K562 (cell line): ENCODE data around the gene KLRK1. TPM values are rescaled to one million over a fixed set of nuclear protein-coding genes. Genes with fewer than 3 reads are reported as not detected.
A peak's percentile ranks its signal among the peaks of the same experiment; 100 is the strongest.

Source experiments
- BMI1 ChIP-seq: fragments of 150-350 bp; IDR thresholded peaks from 2 replicates; pipeline ENCODE4 v1.6.1; 2014; ENCODE audit warnings: low read length
- CEBPB ChIP-seq: fragments of 450-650 bp; IDR thresholded peaks from 2 replicates; pipeline ENCODE4 v1.6.1; 2016; ENCODE audit warnings: missing genetic modification characterization, missing compliant biosample characterization
- EP300 ChIP-seq: IDR thresholded peaks from 2 replicates; pipeline ENCODE4 v1.6.1; 2012; ENCODE audit warnings: low read length, improper control_type of control experiment
- IRF2 ChIP-seq: sonication (generic); formaldehyde crosslinking; IDR thresholded peaks from 2 replicates; pipeline ENCODE4 v1.8.1; 2022; ENCODE audit warnings: mild to moderate bottlenecking, missing genetic modification reagents
- JUND ChIP-seq, 2 experiments: IDR thresholded peaks; 2 replicates in 1 of 2; 3 replicates in 1 of 2; pipeline ENCODE4 v1.6.1; 2011; ENCODE audit warnings: borderline replicate concordance in 2 of 2, low read depth in 2 of 2, low read length in 2 of 2, improper control_type of control experiment in 1 of 2, missing biosample characterization in 1 of 2, missing genetic modification characterization in 1 of 2, missing genetic modification reagents in 1 of 2
- KAT2B ChIP-seq: IDR thresholded peaks from one replicate; pipeline ENCODE4 v1.6.1; 2012; ENCODE audit warnings: low read depth, mild to moderate bottlenecking, control low read depth, inconsistent platforms, low read length, moderate library complexity
- KDM1A ChIP-seq, 2 experiments: fragments of 450-650 bp; IDR thresholded peaks; 2 replicates each; pipeline ENCODE4 v1.6.1; 2016; ENCODE audit warnings: mild to moderate bottlenecking in 2 of 2
- KLF16 ChIP-seq: IDR thresholded peaks from 2 replicates; pipeline ENCODE4 v1.6.1; 2016; ENCODE audit warnings: antibody characterized with exemption
- LEF1 ChIP-seq: fragments of 450-650 bp; IDR thresholded peaks from 2 replicates; pipeline ENCODE4 v1.6.1; 2016; ENCODE audit warnings: mild to moderate bottlenecking
- MIER1 ChIP-seq: fragments of 450-650 bp; IDR thresholded peaks from 2 replicates; pipeline ENCODE4 v1.6.1; 2016; ENCODE audit warnings: antibody characterized with exemption, mild to moderate bottlenecking, low read depth
- SOX6 ChIP-seq: fragments of 450-650 bp; IDR thresholded peaks from 2 replicates; pipeline ENCODE4 v1.6.1; 2014; ENCODE audit warnings: mild to moderate bottlenecking
- STAT5B ChIP-seq: fragments of 250-450 bp; sonication (Bioruptor Pico); IDR thresholded peaks from 2 replicates; pipeline ENCODE4 v1.8.0; 2021; ENCODE audit warnings: mild to moderate bottlenecking, inconsistent platforms
- ZBTB8A ChIP-seq: fragments of 450-650 bp; IDR thresholded peaks from 2 replicates; pipeline ENCODE4 v1.6.1; 2018; ENCODE audit warnings: mild to moderate bottlenecking, moderate library complexity; ENCODE audit not compliant: partially characterized antibody
- ZNF589 ChIP-seq: fragments of 200-800 bp; sonication (Bioruptor generic); IDR thresholded peaks from 2 replicates; pipeline ENCODE4 v1.6.1; 2016; ENCODE audit warnings: low read depth, missing genetic modification characterization, missing compliant biosample characterization
- polyA plus RNA-seq, 8 experiments: library from polyadenylated mRNA; depleted of rRNA in 4 of 8; stranded (reverse) in 5 of 8; unstranded in 3 of 8; fragments of >200 nt; fragmentation: Nextera tagmentation in 2 of 8; fragmentation: Illumina TruSeq in 1 of 8; extraction: Ambion mirVana in 2 of 8; extraction: Trizol in 1 of 8; gene quantifications; 2 replicates each; pipeline versions ENCODE4 v1.2.1 to v1.2.3, GENCODE V29; 2011 to 2014; ENCODE audit warnings: inconsistent platforms in 1 of 8, missing spikeins in 1 of 8
- total RNA-seq, 7 experiments: library from RNA; depleted of rRNA in 6 of 7; stranded (reverse); fragments of >200 nt in 6 of 7; fragmentation: Illumina TruSeq in 2 of 7; extraction: Trizol in 2 of 7; gene quantifications; 2 replicates each; pipeline versions ENCODE4 v1.2.1 to v1.2.3, GENCODE V29; 2011 to 2021; ENCODE audit warnings: low replicate concordance in 1 of 7
- TF ChIP-seq, protein P1 (sequence below): fragments of 250-450 bp; sonication (Bioruptor Pico); IDR thresholded peaks from 2 replicates; pipeline ENCODE4 v1.8.0; 2022; ENCODE audit warnings: moderate library complexity, mild to moderate bottlenecking, inconsistent platforms
- TF ChIP-seq, protein P2 (sequence below), 2 experiments: fragments of 450-650 bp in 1 of 2; sonication (generic) in 1 of 2; formaldehyde crosslinking in 1 of 2; IDR thresholded peaks; 2 replicates each; pipeline versions ENCODE4 v1.7.1 to v1.9.0; 2016 to 2022; ENCODE audit warnings: inconsistent platforms in 1 of 2, mild to moderate bottlenecking in 1 of 2, missing genetic modification reagents in 1 of 2
- TF ChIP-seq, protein P3 (sequence below): fragments of 250-450 bp; sonication (Bioruptor Pico); IDR thresholded peaks from 2 replicates; pipeline ENCODE4 v1.8.0; 2021; ENCODE audit warnings: moderate library complexity, mild to moderate bottlenecking, inconsistent platforms

Gene KLRK1
- total and polyA plus RNA-seq, 9 of the 15 experiments (the other 6 are each of a cell fraction or from before 2014, with no cell fraction given): 0.03 to 0.09 (median 0.06) TPM; not detected in 3

DNA sequence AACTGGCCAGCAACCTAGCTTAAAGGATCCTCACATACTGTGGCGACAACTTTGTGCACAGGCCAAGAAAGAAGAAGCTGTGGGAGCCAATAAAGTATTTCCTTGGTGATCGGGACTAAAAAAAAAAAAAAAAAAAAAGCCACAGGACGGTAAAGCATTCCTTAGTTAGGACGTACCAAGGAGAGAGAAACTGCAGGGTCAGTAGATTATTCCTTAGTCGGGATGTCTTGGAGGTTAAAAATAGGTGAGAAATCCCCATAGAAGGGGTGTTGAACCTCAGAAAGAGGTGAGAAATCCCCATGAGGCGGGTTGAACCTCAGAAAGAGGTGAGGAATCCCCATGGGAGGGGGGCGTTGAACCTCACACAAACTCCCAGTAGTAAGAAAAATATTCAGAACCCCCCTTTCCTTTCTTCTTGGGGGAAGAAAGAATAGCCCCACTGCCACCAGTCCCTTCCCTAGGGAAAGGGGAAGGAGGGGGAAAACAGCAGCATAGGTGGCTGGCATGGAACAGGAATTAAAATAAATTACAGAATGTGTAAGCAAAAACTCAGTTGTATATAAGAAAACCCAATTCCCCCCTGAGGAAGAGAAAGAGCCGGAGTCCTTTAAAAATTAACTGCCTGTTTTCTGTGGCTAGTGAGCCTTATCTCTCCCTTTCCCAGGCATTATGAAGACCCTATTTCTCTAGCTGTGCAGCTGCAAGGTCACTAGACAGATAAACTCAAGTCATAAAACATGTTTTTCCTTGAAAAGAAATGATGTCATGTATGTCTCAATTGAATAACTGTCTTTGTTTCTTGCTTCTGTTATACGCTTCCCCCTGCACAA lies 26.8 kb downstream of the KLRK1 start (continued):
- TF ChIP-seq JUND (IDR thresholded peaks at IDR 0.05; ENCODE audit: borderline replicate concordance, low read depth, low read length): peak; percentile 83
- peak; percentile 73; the same call in 1 of the 3 replicates for TF ChIP-seq JUND (tag; IDR thresholded peaks at IDR 0.05; ENCODE audit: borderline replicate concordance, low read depth, low read length)
- peak; percentile 80; the same call in 1 of the 2 replicates for TF ChIP-seq SOX6
- TF ChIP-seq, protein P1, sequence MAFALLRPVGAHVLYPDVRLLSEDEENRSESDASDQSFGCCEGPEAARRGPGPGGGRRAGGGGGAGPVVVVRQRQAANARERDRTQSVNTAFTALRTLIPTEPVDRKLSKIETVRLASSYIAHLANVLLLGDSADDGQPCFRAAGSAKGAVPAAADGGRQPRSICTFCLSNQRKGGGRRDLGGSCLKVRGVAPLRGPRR (CRISPR knock-in tag): no peak
- TF ChIP-seq MIER1: no peak
- TF ChIP-seq, protein P2, sequence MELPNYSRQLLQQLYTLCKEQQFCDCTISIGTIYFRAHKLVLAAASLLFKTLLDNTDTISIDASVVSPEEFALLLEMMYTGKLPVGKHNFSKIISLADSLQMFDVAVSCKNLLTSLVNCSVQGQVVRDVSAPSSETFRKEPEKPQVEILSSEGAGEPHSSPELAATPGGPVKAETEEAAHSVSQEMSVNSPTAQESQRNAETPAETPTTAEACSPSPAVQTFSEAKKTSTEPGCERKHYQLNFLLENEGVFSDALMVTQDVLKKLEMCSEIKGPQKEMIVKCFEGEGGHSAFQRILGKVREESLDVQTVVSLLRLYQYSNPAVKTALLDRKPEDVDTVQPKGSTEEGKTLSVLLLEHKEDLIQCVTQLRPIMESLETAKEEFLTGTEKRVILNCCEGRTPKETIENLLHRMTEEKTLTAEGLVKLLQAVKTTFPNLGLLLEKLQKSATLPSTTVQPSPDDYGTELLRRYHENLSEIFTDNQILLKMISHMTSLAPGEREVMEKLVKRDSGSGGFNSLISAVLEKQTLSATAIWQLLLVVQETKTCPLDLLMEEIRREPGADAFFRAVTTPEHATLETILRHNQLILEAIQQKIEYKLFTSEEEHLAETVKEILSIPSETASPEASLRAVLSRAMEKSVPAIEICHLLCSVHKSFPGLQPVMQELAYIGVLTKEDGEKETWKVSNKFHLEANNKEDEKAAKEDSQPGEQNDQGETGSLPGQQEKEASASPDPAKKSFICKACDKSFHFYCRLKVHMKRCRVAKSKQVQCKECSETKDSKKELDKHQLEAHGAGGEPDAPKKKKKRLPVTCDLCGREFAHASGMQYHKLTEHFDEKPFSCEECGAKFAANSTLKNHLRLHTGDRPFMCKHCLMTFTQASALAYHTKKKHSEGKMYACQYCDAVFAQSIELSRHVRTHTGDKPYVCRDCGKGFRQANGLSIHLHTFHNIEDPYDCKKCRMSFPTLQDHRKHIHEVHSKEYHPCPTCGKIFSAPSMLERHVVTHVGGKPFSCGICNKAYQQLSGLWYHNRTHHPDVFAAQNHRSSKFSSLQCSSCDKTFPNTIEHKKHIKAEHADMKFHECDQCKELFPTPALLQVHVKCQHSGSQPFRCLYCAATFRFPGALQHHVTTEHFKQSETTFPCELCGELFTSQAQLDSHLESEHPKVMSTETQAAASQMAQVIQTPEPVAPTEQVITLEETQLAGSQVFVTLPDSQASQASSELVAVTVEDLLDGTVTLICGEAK (IDR thresholded peaks at IDR 0.05): peak; percentile 78
- TF ChIP-seq, protein P2 (CRISPR knock-in tag; IDR thresholded peaks at IDR 0.05): peak; percentile 70
- TF ChIP-seq ZNF589 (CRISPR knock-in tag): peak; percentile 19; the same call in 1 of the 2 replicates
- no peak for TF ChIP-seq STAT5B (CRISPR knock-in tag)
- TF ChIP-seq LEF1: peak; percentile 69; the same call in 1 of the 2 replicates
- TF ChIP-seq BMI1: no peak
- TF ChIP-seq CEBPB (tag): 0 out of 2 replicates have a peak, but pooled peaks have one; percentile 25
- TF ChIP-seq KLF16: peak; percentile 57; the same call in 1 of the 2 replicates
- TF ChIP-seq KAT2B: no peak
- peak; percentile 81 for TF ChIP-seq EP300
- peak; percentile 76 to 79; a peak in 3 of 4 replicates for TF ChIP-seq KDM1A (IDR thresholded peaks at IDR 0.05)
- TF ChIP-seq ZBTB8A: no peak
- TF ChIP-seq, protein P3, sequence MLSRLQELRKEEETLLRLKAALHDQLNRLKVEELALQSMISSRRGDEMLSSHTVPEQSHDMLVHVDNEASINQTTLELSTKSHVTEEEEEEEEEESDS: no peak
- TF ChIP-seq IRF2 (CRISPR knock-in tag): no peak
